G401 (cell line): ENCODE data around the gene NCOR2. TPM values are rescaled to one million over a fixed set of nuclear protein-coding genes. Genes with fewer than 3 reads are reported as not detected.
"Not testable (repeated sequence)": the region's sequence is repeated elsewhere in the genome, so short reads cannot be mapped to it uniquely, and the experiment has no call there.

ENCODE experiments used
- DNase-seq: peaks from one replicate; pipeline ENCODE4 v3.0.0-alpha.2; 2015; ENCODE audit warnings: low spot score
- in situ Hi-C: cut with HindIII; loops from 2 replicates; pipeline ENCODE4 v1.10.0; 2016; ENCODE audit warnings: low sequenced_read_pairs, mixed read lengths
- total RNA-seq: library from RNA; depleted of rRNA; stranded (reverse); fragments of >200 nt; shearing (Covaris generic); gene quantifications from 2 replicates; pipeline ENCODE4 v1.2.3, GENCODE V29; 2014

The NCOR2 gene
- total RNA-seq, 1 experiment from 2014 or later: 19.0 TPM

DNA sequence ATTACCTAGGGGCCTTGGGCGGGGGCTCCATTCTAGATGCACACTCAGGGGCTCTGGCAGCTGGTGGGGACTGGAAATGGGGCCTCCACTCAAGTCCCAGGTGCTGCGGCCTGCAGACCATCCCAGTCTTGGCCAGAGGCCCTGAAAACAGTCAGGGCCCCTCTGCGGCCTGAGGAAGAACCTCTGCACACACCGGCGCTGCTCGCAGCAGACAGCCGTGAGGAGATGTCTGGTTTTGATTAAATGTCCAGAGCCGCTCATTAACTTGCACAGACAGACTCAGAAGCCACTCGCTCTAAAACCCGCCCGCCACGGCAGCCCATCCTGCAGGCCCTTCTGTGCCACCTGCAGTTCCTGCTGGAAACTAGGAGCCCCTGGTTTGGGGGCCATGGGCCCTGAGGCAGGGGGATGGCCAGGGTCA is 36.4 kb upstream of the NCOR2 start:
- no peak for DNase-seq
- in situ Hi-C loops: loop anchor here (10.0 kb wide), 1 partner anchor 151 kb away; no protein-coding TSS in a partner anchor

DNA sequence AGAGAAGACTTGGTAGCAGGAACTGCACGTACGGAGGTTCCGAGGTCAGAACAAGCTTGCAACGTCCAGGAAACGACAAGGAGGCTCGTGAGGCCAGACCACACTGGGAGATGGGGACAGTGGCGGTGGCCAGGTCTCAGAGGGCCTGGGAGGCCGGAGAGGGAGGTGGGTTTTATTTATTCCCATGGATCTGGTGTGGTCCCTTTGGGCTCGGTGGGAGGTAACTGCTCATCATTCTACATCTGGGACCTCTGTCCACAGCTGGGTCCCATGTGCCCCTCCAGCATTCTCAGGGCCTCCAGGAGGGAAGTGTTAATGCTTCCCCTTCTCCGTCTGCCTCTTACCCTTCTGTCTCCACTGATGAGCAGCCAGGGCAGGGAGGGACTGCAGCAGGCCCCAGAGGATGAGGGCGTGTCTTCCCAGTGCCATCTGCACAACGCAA is 35.7 kb upstream of the NCOR2 start:
- in situ Hi-C loops: loop anchor here (10.0 kb wide), 1 partner anchor 152 kb away; no protein-coding TSS in a partner anchor
- DNase-seq: no peak

DNA sequence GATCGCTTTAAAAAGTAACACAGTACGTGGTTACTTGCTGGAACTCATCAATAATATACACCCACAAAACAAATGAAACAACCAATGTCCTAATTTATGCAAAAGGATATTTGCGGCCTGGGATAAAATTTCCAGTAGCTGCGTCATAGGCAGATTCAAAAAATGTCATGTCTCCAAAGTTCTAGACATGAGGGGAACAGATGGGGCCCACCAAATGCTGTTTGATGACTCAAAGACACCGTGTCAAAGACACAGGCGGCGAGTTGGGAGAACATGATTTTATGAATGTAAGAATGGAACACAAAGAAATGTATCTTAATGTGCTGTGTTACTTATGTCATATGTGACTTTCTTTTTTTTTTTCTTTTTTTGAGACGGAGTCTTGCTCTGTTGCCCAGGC is 34.3 kb upstream of the NCOR2 start:
- DNase-seq: no peak
- in situ Hi-C loops: loop anchor here (10.0 kb wide), 1 partner anchor 153 kb away; no protein-coding TSS in a partner anchor

DNA sequence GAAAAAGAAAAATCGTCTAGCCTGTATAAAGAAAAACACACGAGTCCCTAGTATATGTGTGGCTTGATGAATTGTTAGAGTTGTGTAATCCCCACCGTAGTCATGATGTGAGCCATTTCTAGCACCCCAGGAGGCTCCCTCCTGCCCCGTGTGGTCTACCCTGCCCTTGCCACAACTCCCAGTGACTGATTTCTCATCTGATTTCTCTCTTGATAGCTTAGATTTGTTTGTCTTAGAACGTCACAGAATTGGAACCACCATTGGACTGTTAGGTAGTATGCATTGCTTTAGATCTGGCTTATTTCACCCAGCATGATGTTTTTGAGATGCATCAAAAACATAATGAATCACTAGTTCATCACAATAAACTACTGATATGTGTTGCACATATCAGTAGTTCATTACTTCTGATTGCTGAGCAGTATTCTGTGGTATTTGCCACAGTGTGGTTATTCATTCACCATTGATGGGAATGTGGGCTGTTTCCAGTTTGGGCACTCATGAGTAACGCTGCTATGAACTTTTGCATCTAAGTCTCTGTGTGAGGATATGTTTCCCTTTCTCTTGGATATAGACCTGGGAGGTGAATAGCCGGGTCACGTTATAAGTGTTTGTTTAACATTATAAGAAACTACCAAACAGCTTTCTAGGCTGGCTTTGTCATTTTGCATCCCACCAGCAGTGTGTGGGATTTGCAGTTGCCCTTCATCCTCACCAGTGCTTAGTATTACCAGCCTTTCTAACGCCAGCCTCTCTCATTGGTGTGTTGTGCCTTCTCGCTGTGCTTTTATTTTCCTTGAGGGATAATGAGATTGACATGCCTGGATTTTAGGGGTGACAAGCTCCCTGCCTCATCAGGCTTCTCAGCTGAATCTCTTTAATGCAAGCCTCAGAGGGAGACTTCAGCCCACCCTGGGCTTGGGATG is 31.9 kb upstream of the NCOR2 start:
- DNase-seq: no peak
- in situ Hi-C loops: no loop called here

- DNase-seq: no peak
- in situ Hi-C loops: no loop called here
These were observed 29.6 kb upstream of the NCOR2 start for GRCh38 chr12:124597041-124597440.

DNA sequence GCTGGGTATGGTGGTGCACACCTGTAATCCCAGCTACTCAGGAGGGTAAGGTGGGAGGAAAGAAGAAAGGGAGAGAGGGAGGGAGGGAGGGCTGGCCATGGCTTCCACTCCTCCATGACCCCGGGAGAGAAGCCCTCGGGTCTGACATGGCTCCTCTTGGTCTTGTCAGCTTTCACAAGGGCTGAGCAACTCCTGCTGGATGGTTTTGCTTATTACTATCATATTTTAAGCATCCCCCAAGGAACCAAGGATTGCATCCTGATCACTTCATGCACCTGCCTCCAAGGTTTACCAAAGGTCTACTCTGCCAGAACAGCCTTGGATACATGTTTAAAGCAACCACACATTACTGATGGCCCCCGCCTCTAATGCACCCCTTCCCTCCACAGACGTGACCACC is 28.0 kb upstream of the NCOR2 start:
- in situ Hi-C loops: no loop called here
- DNase-seq: no peak

GRCh38 chr12:124594851-124595250 is 27.4 kb upstream of the NCOR2 start:
- DNase-seq: no peak
- in situ Hi-C loops: no loop called here

- in situ Hi-C loops: no loop called here
- no peak for DNase-seq
These were observed 26.5 kb upstream of the NCOR2 start for GRCh38 chr12:124593851-124594401.

DNA sequence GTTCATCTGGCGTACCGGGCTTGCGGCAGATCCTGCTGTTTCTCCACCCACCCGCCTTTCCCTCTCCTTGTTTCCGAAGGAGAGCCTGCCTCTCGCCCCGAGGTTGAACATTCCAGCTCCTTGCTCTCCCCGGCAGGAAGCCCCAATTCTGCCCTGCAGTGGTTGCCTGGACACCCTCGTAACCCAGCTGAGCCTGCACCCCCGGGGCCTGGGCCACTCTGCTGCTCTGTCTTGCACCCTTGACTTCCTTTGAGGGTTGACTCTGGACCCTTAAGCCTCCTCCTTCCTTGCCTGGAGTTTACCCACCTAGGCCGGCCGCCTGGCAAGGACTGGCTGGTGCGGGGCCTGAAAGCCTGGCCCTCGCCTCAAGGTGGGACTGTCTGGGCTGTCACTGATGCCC is 25.8 kb upstream of the NCOR2 start:
- no peak for DNase-seq
- in situ Hi-C loops: no loop called here

GRCh38 chr12:124592481-124593160 is 25.2 kb upstream of the NCOR2 start:
- no peak for DNase-seq
- in situ Hi-C loops: no loop called here

DNA sequence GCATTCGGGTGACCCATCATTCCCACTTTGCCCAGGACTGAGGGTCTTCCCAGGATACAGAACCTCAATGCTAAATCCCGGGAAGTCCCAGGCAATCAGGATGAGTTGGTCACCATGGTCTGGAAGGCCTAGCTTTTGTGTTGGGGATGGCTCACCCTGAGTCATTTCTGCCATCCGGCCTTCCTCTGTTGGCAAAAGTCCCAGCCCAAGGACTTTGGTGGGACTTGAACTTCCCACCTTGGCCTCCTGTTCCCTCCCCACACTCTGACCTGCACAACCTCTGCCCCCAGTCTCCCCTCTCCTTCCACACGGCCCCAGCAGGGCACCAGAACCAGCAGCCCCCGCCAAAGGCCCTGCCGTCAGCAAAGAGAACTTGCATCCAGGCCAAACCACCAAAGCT is 24.6 kb upstream of the NCOR2 start:
- in situ Hi-C loops: no loop called here
- DNase-seq: no peak

DNA sequence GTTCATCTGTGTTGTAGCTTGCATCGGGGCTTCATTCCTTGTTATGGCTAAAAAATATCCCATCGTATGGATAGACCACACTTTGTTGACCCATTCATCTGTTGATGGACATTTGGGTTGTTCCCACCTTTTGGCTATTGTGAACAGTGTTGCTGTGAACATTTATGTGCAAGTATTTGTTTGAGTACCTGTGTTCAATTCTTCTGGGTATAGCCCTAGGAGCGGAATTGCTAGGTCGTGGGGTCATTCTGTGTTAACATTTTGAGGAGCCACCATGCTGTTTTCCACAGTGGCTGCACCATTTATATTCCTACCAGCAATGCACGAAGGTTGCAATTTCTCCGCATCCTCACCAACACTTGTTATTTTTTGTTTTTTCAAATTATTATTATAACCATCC is 23.0 kb upstream of the NCOR2 start:
- in situ Hi-C loops: no loop called here
- DNase-seq: no peak

GRCh38 chr12:124588751-124589267 is 21.4 kb upstream of the NCOR2 start:
- peak; percentile 55 for DNase-seq

GRCh38 chr12:124588018-124588634 is 20.7 kb upstream of the NCOR2 start:
- DNase-seq: no peak
- in situ Hi-C loops: no loop called here

More at GRCh38 chr12:124588751-124589267, 21.4 kb upstream of the NCOR2 start:
- in situ Hi-C loops: no loop called here

- no peak for DNase-seq
- in situ Hi-C loops: no loop called here
These were observed 19.3 kb upstream of the NCOR2 start for GRCh38 chr12:124586756-124587155.

GRCh38 chr12:124584494-124584893 is 17.1 kb upstream of the NCOR2 start:
- DNase-seq, in situ Hi-C loops: not testable (repeated sequence)

- DNase-seq: no peak
- in situ Hi-C loops: no loop called here
These were observed 16.4 kb upstream of the NCOR2 start for GRCh38 chr12:124583854-124584253.

- DNase-seq: no peak
- in situ Hi-C loops: no loop called here
These were observed 14.7 kb upstream of the NCOR2 start for GRCh38 chr12:124582108-124582424.

DNA sequence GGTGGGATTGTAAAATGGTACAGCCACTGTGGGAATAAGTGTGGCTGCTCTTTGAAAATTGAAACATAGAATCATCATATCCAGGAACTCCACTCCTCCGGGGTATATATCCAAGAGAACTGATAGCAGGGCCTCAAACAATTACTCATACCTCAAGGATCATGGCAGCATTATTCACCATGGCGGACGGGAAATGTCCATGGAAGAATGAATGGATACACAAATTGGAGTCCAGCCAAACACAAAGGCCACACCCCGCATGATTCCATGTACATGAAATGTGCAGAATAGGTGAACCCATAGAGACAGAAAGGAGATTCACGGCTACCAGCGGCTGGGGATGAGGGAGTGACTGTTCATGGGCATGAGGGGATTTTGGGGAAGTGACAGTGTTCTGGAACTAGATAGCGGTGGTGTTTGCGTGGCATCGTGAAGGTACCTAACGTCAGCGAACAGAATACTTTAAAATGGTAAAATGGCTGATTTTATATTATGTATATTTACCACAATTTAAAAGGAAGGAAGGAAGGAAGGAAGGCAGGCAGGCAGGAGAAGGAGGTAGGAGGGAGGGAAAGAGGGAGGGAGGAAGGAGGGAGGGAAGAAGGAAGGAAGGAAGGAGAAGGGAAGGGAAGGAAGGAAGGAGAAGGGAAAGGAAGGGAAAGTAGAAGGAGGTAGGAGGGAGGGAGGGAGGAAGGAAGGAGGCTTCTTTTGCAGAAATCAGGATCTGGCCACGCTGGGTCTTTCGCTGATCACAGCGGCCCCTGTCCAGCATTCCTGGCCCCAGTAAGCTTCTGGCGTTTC is 14.1 kb upstream of the NCOR2 start:
- in situ Hi-C loops: no loop called here
- no peak for DNase-seq
